Right lobe of liver (tissue), 6 donors: ENCODE results near the gene NSMCE3. TPM values are rescaled to one million over a fixed set of nuclear protein-coding genes. Genes with fewer than 3 reads are reported as not detected.

ENCODE experiments used
- ATAC-seq, 4 donors: fragments of 200-7000 bp; cut with Tn5 transposase; one replicate each; pipeline ENCODE4 v1.9.1; 2020; ENCODE audit warnings: mild to moderate bottlenecking in 4 of 4, moderate library complexity in 4 of 4
- DNase-seq, 3 donors: peaks; one replicate each; pipeline ENCODE4 v3.0.0-alpha.2; 2020
- H3K27ac ChIP-seq, 3 donors: fragments of 200-600 bp; one replicate each; pipeline ENCODE4 v1.8.0; 2022
- H3K27me3 ChIP-seq, 2 donors: fragments of 200-600 bp; one replicate each; pipeline ENCODE4 v1.8.0; 2022
- H3K36me3 ChIP-seq, 4 donors: fragments of 200-600 bp; sonication (generic) in 1 of 4; one replicate each; pipeline versions ENCODE4 v1.5.1 to v1.8.0; 2017 to 2022; ENCODE audit warnings: control low read depth in 1 of 4
- H3K4me1 ChIP-seq, 4 donors: fragments of 200-600 bp; sonication (generic) in 1 of 4; one replicate each; pipeline versions ENCODE4 v1.5.1 to v1.8.0; 2017 to 2022; ENCODE audit warnings: control low read depth in 1 of 4
- H3K4me3 ChIP-seq, 3 donors: fragments of 200-600 bp; one replicate each; pipeline ENCODE4 v1.8.0; 2022
- H3K9me3 ChIP-seq, 4 donors: fragments of 200-600 bp; sonication (generic) in 1 of 4; one replicate each; pipeline versions ENCODE4 v1.5.1 to v1.8.0; 2017 to 2022; ENCODE audit warnings: control low read depth in 1 of 4
- POLR2A ChIP-seq: fragments of 450-650 bp; IDR thresholded peaks from one replicate; pipeline ENCODE4 v1.6.1; 2017; ENCODE audit warnings: antibody characterized with exemption, mild to moderate bottlenecking
- WGBS: methylation state at CpG from one replicate; pipeline ENCODE4 v1.1.6; 2018; ENCODE audit warnings: low coverage, low lambda C conversion rate; ENCODE audit not compliant: insufficient coverage; ENCODE audit errors: missing lambda C conversion rate; 5-methylcytosine and 5-hydroxymethylcytosine counted together
- intact Hi-C, 2 donors: fragments of 100-400 bp; cut with DNase I; formaldehyde crosslinking; loops; one replicate each; pipeline versions ENCODE4 v1.11.2 to v1.14.1; 2022
- small RNA-seq, 2 experiments: library from RNA; depleted of rRNA; stranded (forward); fragments of <200 nt; gene quantifications; one replicate each; pipeline ENCODE3, GENCODE V24; 2016
- total RNA-seq, 6 experiments: library from RNA; depleted of rRNA in 2 of 6; stranded (reverse); fragments of >200 nt in 2 of 6; fragmentation: NEBNext Ultra II Directional in 3 of 6; extraction: Animal tissue kit (Norgen Biotek cat#: 25700) in 3 of 6; gene quantifications; one replicate each; pipeline versions ENCODE4 v1.1.0 to v1.2.4, GENCODE V29; 2016 to 2023
- TF ChIP-seq, protein P1 (sequence below), 4 donors: fragments of 200-600 bp in 3 of 4; fragments of 450-650 bp in 1 of 4; IDR thresholded peaks; one replicate each; pipeline versions ENCODE4 v1.5.1 to v1.8.0; 2016 to 2022; ENCODE audit warnings: antibody characterized with exemption in 4 of 4, mild to moderate bottlenecking in 2 of 4
- donor health status: DM: no; HTN: yes; CAD: no.
- donor health status: DM: no; HTN: no; CAD: no.
- donor health status: DM: no; HTN: no; CAD: no.
- donor health status: DM: no; HTN: yes; CAD: no.
- donor health status: DM: no; HTN: yes; CAD: no.

NSMCE3 gene
- total RNA-seq, 6 experiments from 2014 or later, result 2.2 to 4.4 (median 3.1) TPM

- Histone ChIP-seq H3K4me3 (no peak overlapping the region), H3K9me3 (no peaks in the 10 kb centered on the region), H3K4me1 (no peaks in the 10 kb centered on the region), H3K27me3 (no peaks in the 10 kb centered on the region), H3K27ac (no peak overlapping the region), H3K36me3 (no peaks in the 10 kb centered on the region)
- intact Hi-C loops, result no loop called here
- no peak for ATAC-seq
- DNase-seq, result no peak
- WGBS, result 60% methylated on average over 2 of the region's 11 CpGs
- TF ChIP-seq, protein P1, sequence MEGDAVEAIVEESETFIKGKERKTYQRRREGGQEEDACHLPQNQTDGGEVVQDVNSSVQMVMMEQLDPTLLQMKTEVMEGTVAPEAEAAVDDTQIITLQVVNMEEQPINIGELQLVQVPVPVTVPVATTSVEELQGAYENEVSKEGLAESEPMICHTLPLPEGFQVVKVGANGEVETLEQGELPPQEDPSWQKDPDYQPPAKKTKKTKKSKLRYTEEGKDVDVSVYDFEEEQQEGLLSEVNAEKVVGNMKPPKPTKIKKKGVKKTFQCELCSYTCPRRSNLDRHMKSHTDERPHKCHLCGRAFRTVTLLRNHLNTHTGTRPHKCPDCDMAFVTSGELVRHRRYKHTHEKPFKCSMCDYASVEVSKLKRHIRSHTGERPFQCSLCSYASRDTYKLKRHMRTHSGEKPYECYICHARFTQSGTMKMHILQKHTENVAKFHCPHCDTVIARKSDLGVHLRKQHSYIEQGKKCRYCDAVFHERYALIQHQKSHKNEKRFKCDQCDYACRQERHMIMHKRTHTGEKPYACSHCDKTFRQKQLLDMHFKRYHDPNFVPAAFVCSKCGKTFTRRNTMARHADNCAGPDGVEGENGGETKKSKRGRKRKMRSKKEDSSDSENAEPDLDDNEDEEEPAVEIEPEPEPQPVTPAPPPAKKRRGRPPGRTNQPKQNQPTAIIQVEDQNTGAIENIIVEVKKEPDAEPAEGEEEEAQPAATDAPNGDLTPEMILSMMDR (IDR thresholded peaks at IDR 0.05), result no peak
- no peak for TF ChIP-seq POLR2A
Measured at GRCh38 chr15:29223640-29224039, 46.0 kb downstream of the NSMCE3 start.

DNA sequence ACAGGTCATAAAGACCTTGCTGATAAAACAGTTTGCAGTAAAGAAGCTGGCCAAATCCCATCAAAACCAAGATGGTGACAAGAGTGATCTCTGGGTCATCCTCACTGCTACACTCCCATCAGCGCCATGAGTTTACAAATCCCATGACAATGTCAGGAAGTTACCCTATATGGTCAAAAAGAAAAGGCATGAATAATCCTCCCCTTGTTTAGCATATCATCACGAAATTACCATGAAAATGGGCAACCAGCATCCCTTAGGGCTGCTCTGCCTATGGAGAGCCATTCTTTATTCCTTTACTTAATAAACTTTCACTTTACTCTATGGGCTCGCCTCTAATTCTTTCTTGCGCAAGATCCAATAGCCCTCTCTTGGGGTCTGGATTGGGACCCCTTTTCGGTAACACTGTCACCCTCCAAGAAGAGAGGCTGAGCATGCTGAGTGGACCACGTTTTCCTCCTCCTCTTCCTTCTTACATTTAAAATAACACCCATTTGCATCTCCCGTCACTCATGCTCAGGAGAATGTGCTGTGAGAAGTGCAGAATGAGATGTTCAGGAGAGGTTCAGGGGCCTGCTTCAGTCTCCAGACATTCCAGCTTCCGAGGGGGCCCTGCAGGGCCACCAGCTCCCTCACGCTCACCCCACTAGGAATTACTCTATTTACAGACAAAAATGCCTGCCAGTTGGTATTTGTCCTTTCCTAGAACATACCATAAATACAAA, 47.3 kb downstream of the NSMCE3 start:
- no peaks in the 10 kb centered on the region for H3K4me1 ChIP-seq
- no peaks in the 10 kb centered on the region for H3K9me3 ChIP-seq
- H3K4me3 ChIP-seq, result no peak overlapping the region
- no peaks in the 10 kb centered on the region for H3K36me3 ChIP-seq
- no peak overlapping the region for H3K27ac ChIP-seq
- 61% methylated on average over 7 of the region's 9 CpGs for WGBS
- DNase-seq (no peak), ATAC-seq (no peak)
- TF ChIP-seq, protein P1 (IDR thresholded peaks at IDR 0.05), result no peak
- TF ChIP-seq POLR2A, result no peak
- intact Hi-C loops, result no loop called here
- no peaks in the 10 kb centered on the region for H3K27me3 ChIP-seq

DNA sequence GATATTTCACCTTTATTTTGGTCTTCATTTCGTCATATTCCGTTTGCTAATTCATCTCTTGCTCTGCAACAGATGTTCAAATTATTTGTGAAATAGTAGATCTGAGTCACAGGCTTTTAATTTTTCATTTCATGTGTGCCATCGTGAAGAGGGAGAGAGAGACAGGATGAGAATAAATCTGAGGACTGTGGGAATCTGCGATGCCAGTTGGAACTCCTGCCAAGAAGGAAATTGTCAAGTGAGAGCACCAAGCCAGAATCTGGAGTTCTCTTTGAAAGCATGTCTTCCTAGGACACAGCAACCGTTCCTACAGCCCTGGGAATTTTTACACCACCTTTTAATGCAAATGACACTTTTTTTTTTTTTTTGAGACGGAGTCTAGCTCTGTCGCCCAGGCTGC, 48.8 kb downstream of the NSMCE3 start:
- H3K9me3 ChIP-seq, result no peaks in the 10 kb centered on the region
- H3K27ac ChIP-seq, result no peak overlapping the region
- ATAC-seq, result no peak
- no peaks in the 10 kb centered on the region for H3K36me3 ChIP-seq
- 66% methylated on average over 7 of the region's 7 CpGs for WGBS
- intact Hi-C loops, result no loop called here
- DNase-seq, result no peak
- H3K4me1 ChIP-seq, result no peaks in the 10 kb centered on the region
- H3K27me3 ChIP-seq, result no peaks in the 10 kb centered on the region
- H3K4me3 ChIP-seq, result no peak overlapping the region
- no peak for TF ChIP-seq POLR2A
- TF ChIP-seq, protein P1 (IDR thresholded peaks at IDR 0.05), result no peak

GRCh38 chr15:29216955-29217354, 52.7 kb downstream of the NSMCE3 start:
- intact Hi-C loops, result no loop called here
- ATAC-seq, result no peak
- Histone ChIP-seq H3K27me3 (no peaks in the 10 kb centered on the region), H3K4me3 (no peak overlapping the region), H3K9me3 (no peaks in the 10 kb centered on the region), H3K4me1 (no peaks in the 10 kb centered on the region), H3K36me3 (no peaks in the 10 kb centered on the region), H3K27ac (no peak overlapping the region)
- WGBS, result 9% methylated on average over 3 of the region's 3 CpGs
- TF ChIP-seq, protein P1 (IDR thresholded peaks at IDR 0.05), result no peak
- TF ChIP-seq POLR2A, result no peak
- no peak for DNase-seq

Small RNAs within 50 kb of the gene (small RNA-seq; reads per million reads assigned to genes)
- 0 reads per million in 2 experiments for gene RF00201
